Nephron (organoid): ENCODE results near the gene CTSA.

ENCODE experiments used
- H3K27ac Mint-ChIP-seq, 3 experiments: 2 replicates each; pipeline ENCODE4 v1.8.0; 2020; ENCODE audit warnings: mixed read lengths in 3 of 3, mild to moderate bottlenecking in 2 of 3, moderate library complexity in 1 of 3
- H3K27me3 Mint-ChIP-seq: 2 replicates; pipeline ENCODE4 v1.8.0; 2021; ENCODE audit warnings: low read depth, mild to moderate bottlenecking, moderate library complexity, mixed read lengths
- H3K36me3 Mint-ChIP-seq: 2 replicates; pipeline ENCODE4 v1.8.0; 2020; ENCODE audit warnings: low read depth, mixed read lengths
- H3K4me1 Mint-ChIP-seq: 2 replicates; pipeline ENCODE4 v1.8.0; 2020; ENCODE audit warnings: mixed read lengths
- H3K4me3 Mint-ChIP-seq, 3 experiments: 2 replicates each; pipeline ENCODE4 v1.8.0; 2020; ENCODE audit warnings: mild to moderate bottlenecking in 3 of 3, mixed read lengths in 3 of 3, moderate library complexity in 2 of 3
- H3K9me3 Mint-ChIP-seq: 2 replicates; pipeline ENCODE4 v1.8.0; 2020; ENCODE audit warnings: mixed read lengths
- TF ChIP-seq, protein P1 (sequence below), 3 experiments: fragments of 200-600 bp; sonication (generic); IDR thresholded peaks; one replicate each; pipeline ENCODE4 v1.5.0; 2021; ENCODE audit warnings: antibody characterized with exemption in 3 of 3; ENCODE audit not compliant: unreplicated experiment in 3 of 3

Gene CTSA

DNA sequence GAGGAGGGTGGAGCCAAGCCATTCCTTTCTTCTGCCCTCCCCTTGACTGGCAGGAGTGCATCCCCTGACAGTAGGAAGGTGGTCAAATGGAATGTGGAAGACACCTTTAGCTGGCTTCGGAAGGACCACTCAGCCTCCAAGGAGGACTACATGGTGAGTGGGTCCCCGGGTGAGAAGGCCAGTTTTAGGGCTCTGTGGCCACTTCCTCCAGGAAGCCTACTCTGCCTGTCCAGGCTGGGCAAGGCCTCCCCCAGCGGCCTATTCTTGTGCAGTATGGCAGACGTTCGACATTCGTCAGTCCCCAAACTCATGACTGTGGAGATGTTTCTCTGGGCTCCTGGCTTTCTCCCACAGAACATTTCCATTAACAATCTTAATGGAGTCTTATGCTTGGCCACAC is 52.5 kb downstream of the CTSA start:
- H3K36me3 Mint-ChIP-seq = peaks cover 53% of the 10 kb centered on the region
- H3K27me3 Mint-ChIP-seq = no peaks in the 10 kb centered on the region
- H3K4me3 Mint-ChIP-seq = no peak overlapping the region
- H3K9me3 Mint-ChIP-seq = no peaks in the 10 kb centered on the region
- no peak overlapping the region for H3K27ac Mint-ChIP-seq
- TF ChIP-seq, protein P1, sequence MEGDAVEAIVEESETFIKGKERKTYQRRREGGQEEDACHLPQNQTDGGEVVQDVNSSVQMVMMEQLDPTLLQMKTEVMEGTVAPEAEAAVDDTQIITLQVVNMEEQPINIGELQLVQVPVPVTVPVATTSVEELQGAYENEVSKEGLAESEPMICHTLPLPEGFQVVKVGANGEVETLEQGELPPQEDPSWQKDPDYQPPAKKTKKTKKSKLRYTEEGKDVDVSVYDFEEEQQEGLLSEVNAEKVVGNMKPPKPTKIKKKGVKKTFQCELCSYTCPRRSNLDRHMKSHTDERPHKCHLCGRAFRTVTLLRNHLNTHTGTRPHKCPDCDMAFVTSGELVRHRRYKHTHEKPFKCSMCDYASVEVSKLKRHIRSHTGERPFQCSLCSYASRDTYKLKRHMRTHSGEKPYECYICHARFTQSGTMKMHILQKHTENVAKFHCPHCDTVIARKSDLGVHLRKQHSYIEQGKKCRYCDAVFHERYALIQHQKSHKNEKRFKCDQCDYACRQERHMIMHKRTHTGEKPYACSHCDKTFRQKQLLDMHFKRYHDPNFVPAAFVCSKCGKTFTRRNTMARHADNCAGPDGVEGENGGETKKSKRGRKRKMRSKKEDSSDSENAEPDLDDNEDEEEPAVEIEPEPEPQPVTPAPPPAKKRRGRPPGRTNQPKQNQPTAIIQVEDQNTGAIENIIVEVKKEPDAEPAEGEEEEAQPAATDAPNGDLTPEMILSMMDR (IDR thresholded peaks at IDR 0.05; ENCODE audit: unreplicated experiment in 3 of 3) = no peak
- H3K4me1 Mint-ChIP-seq = no peaks in the 10 kb centered on the region

DNA sequence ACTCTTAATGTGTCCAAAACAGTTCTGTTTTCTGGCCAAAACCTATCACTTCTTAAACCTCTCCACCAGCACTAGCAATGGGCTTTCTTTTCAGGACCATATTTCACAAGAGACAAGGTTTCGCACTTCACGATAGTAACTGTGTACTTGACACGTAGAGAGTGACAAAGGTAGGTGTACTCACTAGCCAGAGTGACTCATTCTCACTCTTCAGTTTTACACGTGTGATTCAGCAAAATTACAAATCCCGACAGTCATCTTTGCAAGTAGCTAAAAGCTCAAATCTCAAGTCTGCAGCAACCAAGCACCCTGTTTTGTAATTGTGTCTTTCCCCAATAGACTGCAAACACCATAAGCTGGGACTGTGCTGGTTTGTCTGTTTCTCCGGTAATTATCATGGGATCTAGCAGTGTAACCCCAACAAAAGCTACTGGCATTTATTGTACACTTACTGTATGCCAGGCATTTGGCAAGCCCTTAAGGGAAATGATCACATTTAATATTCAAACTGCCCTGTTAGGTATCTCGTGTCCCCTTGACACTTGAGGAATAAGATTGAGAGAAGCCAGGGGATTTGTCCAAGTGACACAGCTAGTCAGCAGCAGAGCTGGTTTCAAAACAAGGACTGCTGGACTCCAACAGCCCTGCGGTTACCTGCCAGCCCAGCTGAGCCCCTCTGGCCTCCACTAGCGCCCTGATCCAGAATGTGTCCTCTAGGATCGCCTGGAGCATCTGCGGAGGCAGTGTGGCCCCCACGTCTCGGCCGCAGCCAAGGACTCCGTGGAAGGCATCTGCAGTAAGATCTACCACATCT is 53.2 kb downstream of the CTSA start:
- Mint-ChIP-seq H3K9me3 (no peaks in the 10 kb centered on the region), H3K4me1 (no peaks in the 10 kb centered on the region), H3K27ac (no peak overlapping the region), H3K36me3 (peaks cover 54% of the 10 kb centered on the region), H3K27me3 (no peaks in the 10 kb centered on the region), H3K4me3 (no peak overlapping the region)
- TF ChIP-seq, protein P1 (IDR thresholded peaks at IDR 0.05; ENCODE audit: unreplicated experiment in 3 of 3) = no peak

DNA sequence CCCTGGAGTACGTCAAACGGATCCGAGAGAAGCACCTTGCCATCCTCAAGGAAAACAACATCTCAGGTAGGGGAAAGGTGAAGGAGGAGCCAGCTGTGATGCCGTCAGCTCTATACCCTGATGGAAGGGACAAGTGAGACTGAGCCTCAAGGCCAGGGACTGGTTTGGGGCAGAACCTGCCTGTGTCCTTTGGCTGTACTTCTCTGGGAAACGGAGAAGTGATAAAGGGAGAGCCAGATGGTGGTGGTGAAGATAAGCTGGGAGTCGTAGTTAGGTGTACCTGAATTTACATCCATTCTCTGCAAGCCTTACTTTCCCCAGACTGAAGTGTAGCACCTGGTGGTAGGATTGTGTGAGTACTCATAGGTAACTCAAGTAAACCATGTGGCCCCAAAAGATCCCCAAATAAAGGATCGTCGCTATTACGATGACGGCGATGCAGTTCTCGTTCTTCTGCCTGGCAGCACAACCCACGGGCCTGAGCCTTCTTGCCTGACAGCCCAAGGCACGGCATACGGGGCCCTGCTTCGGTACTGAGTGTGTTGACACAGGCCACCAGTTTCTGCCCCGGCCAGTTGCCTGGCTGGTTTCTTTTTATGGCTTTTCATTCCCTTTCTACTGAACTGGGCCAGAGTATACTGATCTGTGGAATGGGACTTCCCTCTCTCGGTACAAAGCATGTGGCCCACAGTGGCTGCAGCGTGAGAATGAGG is 54.0 kb downstream of the CTSA start:
- no peaks in the 10 kb centered on the region for H3K4me1 Mint-ChIP-seq
- TF ChIP-seq, protein P1 (IDR thresholded peaks at IDR 0.05; ENCODE audit: unreplicated experiment in 3 of 3) = no peak
- H3K27ac Mint-ChIP-seq = no peak overlapping the region
- no peaks in the 10 kb centered on the region for H3K9me3 Mint-ChIP-seq
- H3K36me3 Mint-ChIP-seq = peaks cover 49% of the 10 kb centered on the region
- no peak overlapping the region for H3K4me3 Mint-ChIP-seq
- no peaks in the 10 kb centered on the region for H3K27me3 Mint-ChIP-seq

DNA sequence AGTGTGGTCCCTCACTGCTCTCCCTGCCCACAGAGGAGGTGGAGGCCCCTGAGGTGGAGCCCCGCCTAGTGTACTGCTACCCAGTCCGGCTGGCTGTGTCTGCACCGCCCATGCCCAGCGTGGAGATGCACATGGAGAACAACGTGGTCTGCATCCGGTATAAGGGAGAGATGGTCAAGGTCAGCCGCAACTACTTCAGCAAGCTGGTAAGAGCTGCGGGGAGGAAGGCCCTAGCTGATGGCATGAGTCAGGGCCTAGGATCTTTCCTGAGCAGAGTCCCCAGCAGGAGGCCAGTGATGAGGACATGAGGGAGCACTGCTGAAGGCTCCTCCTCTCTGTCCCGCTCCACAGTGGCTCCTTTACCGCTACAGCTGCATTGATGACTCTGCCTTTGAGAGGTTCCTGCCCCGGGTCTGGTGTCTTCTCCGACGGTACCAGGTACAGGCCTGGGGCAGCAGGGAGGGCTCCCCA is 54.6 kb downstream of the CTSA start:
- Mint-ChIP-seq H3K27me3 (no peaks in the 10 kb centered on the region), H3K4me1 (no peaks in the 10 kb centered on the region), H3K9me3 (no peaks in the 10 kb centered on the region), H3K4me3 (no peak overlapping the region), H3K27ac (no peak overlapping the region), H3K36me3 (peaks cover 52% of the 10 kb centered on the region)
- TF ChIP-seq, protein P1 (IDR thresholded peaks at IDR 0.05; ENCODE audit: unreplicated experiment in 3 of 3) = no peak

DNA sequence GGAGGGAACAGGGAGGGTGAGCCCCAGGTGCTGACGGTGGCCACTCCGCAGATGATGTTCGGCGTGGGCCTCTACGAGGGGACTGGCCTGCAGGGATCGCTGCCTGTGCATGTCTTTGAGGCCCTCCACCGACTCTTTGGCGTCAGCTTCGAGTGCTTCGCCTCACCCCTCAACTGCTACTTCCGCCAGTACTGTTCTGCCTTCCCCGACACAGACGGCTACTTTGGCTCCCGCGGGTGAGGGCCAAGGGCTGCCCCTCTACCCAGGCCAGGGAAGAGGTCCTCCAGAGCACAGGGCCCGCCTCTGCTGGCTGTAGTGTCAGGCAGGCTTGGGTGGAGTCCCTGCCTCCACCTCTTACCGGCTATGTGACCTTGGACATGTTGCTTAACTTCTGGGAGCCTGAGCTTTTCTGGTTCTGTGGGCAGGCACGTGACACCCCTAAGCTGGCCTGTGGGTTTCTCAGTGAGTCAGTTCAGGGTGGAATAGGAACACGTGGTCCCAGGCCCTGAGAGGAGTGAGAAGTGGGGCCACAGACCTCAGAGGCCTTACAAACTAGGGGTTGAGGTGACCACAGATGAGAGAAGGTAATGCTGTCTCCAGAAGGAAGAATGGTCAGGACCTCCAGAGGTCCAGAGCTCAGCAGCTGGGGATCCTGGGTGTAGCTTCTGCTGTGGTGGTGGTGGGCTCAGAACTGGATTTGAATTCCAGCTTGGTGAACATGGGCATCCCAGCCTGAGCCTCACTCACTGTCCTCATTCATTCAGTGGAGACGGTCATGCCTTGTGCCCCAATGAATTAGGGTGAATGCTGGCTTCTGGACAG is 55.2 kb downstream of the CTSA start:
- Mint-ChIP-seq H3K9me3 (no peaks in the 10 kb centered on the region), H3K4me1 (no peaks in the 10 kb centered on the region), H3K27me3 (no peaks in the 10 kb centered on the region), H3K4me3 (no peak overlapping the region), H3K27ac (no peak overlapping the region), H3K36me3 (peaks cover 53% of the 10 kb centered on the region)
- TF ChIP-seq, protein P1 (IDR thresholded peaks at IDR 0.05; ENCODE audit: unreplicated experiment in 3 of 3) = no peak
